ENCODE measurements around the gene SH3GLB2.

Gene SH3GLB2

GRCh38 chr9:129021091-129021490 is 7.0 kb downstream of the SH3GLB2 start:
- H3K4me3 ChIP-seq (ENCODE audit: low read depth, low read length): no peak overlapping the region
- DNase-seq (ENCODE audit: low read depth): peak; percentile 37
- TF ChIP-seq, protein P1, sequence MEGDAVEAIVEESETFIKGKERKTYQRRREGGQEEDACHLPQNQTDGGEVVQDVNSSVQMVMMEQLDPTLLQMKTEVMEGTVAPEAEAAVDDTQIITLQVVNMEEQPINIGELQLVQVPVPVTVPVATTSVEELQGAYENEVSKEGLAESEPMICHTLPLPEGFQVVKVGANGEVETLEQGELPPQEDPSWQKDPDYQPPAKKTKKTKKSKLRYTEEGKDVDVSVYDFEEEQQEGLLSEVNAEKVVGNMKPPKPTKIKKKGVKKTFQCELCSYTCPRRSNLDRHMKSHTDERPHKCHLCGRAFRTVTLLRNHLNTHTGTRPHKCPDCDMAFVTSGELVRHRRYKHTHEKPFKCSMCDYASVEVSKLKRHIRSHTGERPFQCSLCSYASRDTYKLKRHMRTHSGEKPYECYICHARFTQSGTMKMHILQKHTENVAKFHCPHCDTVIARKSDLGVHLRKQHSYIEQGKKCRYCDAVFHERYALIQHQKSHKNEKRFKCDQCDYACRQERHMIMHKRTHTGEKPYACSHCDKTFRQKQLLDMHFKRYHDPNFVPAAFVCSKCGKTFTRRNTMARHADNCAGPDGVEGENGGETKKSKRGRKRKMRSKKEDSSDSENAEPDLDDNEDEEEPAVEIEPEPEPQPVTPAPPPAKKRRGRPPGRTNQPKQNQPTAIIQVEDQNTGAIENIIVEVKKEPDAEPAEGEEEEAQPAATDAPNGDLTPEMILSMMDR (IDR thresholded peaks at IDR 0.05; ENCODE audit: low read depth, low read length, missing control alignments): no peak

DNA sequence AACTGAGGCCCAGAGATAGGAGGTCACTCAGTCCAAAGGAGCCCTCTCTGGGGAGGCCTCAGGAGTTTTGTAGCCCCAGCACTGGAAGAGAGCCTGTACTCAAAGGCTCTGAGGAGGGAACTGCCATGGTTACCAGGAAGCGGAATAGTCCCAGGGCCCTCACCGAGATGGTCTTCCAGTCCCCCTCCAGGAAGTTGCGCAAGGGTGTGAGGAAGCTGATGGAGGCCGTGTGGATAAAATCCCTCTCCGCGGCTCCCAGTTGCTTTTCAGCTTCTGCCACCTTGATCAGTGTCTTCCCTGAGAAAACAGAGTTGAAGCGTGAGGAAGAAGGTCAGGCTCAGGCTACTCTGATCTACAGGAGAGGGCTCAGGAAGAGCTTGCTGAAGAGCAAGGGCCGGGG is 13.5 kb downstream of the SH3GLB2 start:
- no peak overlapping the region for H3K4me3 ChIP-seq (ENCODE audit: low read depth, low read length)
- TF ChIP-seq, protein P1 (IDR thresholded peaks at IDR 0.05; ENCODE audit: low read depth, low read length, missing control alignments): no peak
- no peak for DNase-seq (ENCODE audit: low read depth)

DNA sequence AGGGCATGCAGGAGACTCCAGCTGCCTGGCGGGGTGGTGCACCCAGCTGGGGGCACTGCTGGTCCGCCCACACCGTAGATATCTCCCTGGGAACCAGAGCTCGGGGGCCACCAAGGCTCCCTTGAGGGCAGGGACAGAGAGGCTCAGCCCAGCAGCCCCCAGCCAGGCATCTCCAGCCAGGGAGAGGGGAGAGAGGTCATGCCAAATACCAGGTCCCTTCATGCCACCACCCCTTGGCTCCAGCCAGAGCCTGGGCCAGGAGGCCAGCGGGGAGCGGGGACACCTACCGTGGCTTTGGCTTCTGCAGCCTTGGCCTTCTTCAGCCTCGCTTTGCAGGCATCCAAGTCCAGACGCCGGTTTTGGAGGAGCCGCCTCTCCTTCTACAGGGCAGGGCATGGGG is 14.0 kb downstream of the SH3GLB2 start:
- H3K4me3 ChIP-seq (ENCODE audit: low read depth, low read length): no peak overlapping the region
- TF ChIP-seq, protein P1 (IDR thresholded peaks at IDR 0.05; ENCODE audit: low read depth, low read length, missing control alignments): no peak
- no peak for DNase-seq (ENCODE audit: low read depth)

DNA sequence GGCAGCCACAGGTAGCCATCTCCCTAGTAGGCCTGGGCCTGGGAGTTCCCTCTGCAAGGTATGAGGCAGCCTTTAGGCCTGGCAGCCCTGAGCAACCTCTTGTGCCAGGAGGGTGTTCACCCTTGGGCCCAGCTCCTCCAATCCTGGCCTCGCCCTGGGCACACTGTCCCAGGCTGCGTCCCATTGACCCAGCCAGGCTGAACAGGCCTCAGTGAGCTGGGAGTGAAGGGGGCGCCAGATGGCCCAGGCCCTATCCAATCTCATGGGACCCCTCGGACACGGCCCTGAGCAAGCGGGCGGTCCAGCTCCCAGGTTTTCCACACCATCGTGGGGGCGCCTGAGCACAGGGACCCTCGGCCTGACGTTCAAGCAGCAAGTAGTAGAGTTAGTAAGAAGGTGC is 14.5 kb downstream of the SH3GLB2 start:
- no peak overlapping the region for H3K4me3 ChIP-seq (ENCODE audit: low read depth, low read length)
- DNase-seq (ENCODE audit: low read depth): no peak
- TF ChIP-seq, protein P1 (IDR thresholded peaks at IDR 0.05; ENCODE audit: low read depth, low read length, missing control alignments): no peak

GRCh38 chr9:129012893-129013448 is 15.2 kb downstream of the SH3GLB2 start:
- TF ChIP-seq, protein P1 (IDR thresholded peaks at IDR 0.05; ENCODE audit: low read depth, low read length, missing control alignments): no peak
- H3K4me3 ChIP-seq (ENCODE audit: low read depth, low read length): no peak overlapping the region
- DNase-seq (ENCODE audit: low read depth): no peak

- TF ChIP-seq, protein P1 (IDR thresholded peaks at IDR 0.05; ENCODE audit: low read depth, low read length, missing control alignments): no peak
- no peak overlapping the region for H3K4me3 ChIP-seq (ENCODE audit: low read depth, low read length)
- no peak for DNase-seq (ENCODE audit: low read depth)
Observed at GRCh38 chr9:129012343-129012742, 15.8 kb downstream of the SH3GLB2 start.

GRCh38 chr9:129011761-129012181 is 16.4 kb downstream of the SH3GLB2 start:
- no peak overlapping the region for H3K4me3 ChIP-seq (ENCODE audit: low read depth, low read length)
- TF ChIP-seq, protein P1 (IDR thresholded peaks at IDR 0.05; ENCODE audit: low read depth, low read length, missing control alignments): no peak
- no peak for DNase-seq (ENCODE audit: low read depth)

All from GM12864 (cell line).